ENCODE results near the gene PJVK. TPM values are rescaled to one million over a fixed set of nuclear protein-coding genes. Genes with fewer than 3 reads are reported as not detected.
"Not testable (repeated sequence)": the region's sequence is repeated elsewhere in the genome, so short reads cannot be mapped to it uniquely, and the experiment has no call there.

PJVK gene
- total RNA-seq, 2 experiments from 2014 or later = 3.2 to 4.6 TPM

GRCh38 chr2:178422097-178422496, 29.1 kb upstream of the PJVK start:
- no peak overlapping the region for H3K4me3 Mint-ChIP-seq
- no peaks in the 10 kb centered on the region for H3K27me3 Mint-ChIP-seq
- CTCF ChIA-PET = interaction anchor here (1.4 to 2.3 kb wide), 2 partner anchors 7 to 22 kb away, joined by 6 to 13 read pairs; no protein-coding TSS in a partner anchor
- H3K9me3 Mint-ChIP-seq = peaks cover 13% of the 10 kb centered on the region
- no peaks in the 10 kb centered on the region for H3K4me1 Mint-ChIP-seq (ENCODE audit: low read depth)
- peaks cover 43% of the 10 kb centered on the region for H3K36me3 Mint-ChIP-seq (ENCODE audit: low read depth)
- POLR2A ChIA-PET = no interaction called here
- TF ChIP-seq CTCF (IDR thresholded peaks at IDR 0.05) = no peak
- no peak overlapping the region for H3K27ac Mint-ChIP-seq
- intact Hi-C loops (cut with micrococcal nuclease) = no loop called here
- ATAC-seq = no peak
- no peak for DNase-seq

- intact Hi-C loops (cut with micrococcal nuclease); DNase-seq; H3K4me1 Mint-ChIP-seq (ENCODE audit: low read depth); H3K4me3 Mint-ChIP-seq; ATAC-seq; H3K27ac Mint-ChIP-seq; H3K27me3 Mint-ChIP-seq; POLR2A ChIA-PET: not testable (repeated sequence)
- CTCF ChIA-PET = interaction anchor here (1.4 to 2.3 kb wide), 2 partner anchors 9 to 20 kb away, joined by 6 to 13 read pairs; no protein-coding TSS in a partner anchor
- Mint-ChIP-seq H3K9me3 (peaks cover 13% of the 10 kb centered on the region), H3K36me3 (ENCODE audit: low read depth) (peaks cover 55% of the 10 kb centered on the region)
Observed at GRCh38 chr2:178423746-178424145, 27.4 kb upstream of the PJVK start.

GRCh38 chr2:178425255-178425827, 25.8 kb upstream of the PJVK start:
- POLR2A ChIA-PET = no interaction called here
- H3K36me3 Mint-ChIP-seq (ENCODE audit: low read depth) = peaks cover 67% of the 10 kb centered on the region

GRCh38 chr2:178426388-178426787, 24.8 kb upstream of the PJVK start:
- Mint-ChIP-seq H3K4me1 (ENCODE audit: low read depth) (no peaks in the 10 kb centered on the region), H3K4me3 (no peak overlapping the region), H3K9me3 (peaks cover 13% of the 10 kb centered on the region), H3K27me3 (no peaks in the 10 kb centered on the region), H3K27ac (no peak overlapping the region), H3K36me3 (ENCODE audit: low read depth) (peaks cover 66% of the 10 kb centered on the region)
- intact Hi-C loops (cut with micrococcal nuclease) = no loop called here
- no peak for TF ChIP-seq CTCF (IDR thresholded peaks at IDR 0.05)
- DNase-seq (no peak), ATAC-seq (no peak)
- ChIA-PET CTCF (interaction anchor here (1.3 kb wide), 1 partner anchor 12 kb away, joined by 4 read pairs; no protein-coding TSS in a partner anchor), POLR2A (no interaction called here)

More at GRCh38 chr2:178425255-178425827, 25.8 kb upstream of the PJVK start:
- DNase-seq (no peak), ATAC-seq (no peak)
- H3K4me3 Mint-ChIP-seq = no peak overlapping the region
- no peaks in the 10 kb centered on the region for H3K27me3 Mint-ChIP-seq
- no peaks in the 10 kb centered on the region for H3K4me1 Mint-ChIP-seq (ENCODE audit: low read depth)
- intact Hi-C loops (cut with micrococcal nuclease) = no loop called here
- peaks cover 13% of the 10 kb centered on the region for H3K9me3 Mint-ChIP-seq
- CTCF ChIA-PET = interaction anchor here (1.3 kb wide), 1 partner anchor 10 kb away, joined by 9 read pairs; no protein-coding TSS in a partner anchor
- no peak overlapping the region for H3K27ac Mint-ChIP-seq
- no peak for TF ChIP-seq CTCF (IDR thresholded peaks at IDR 0.05)

- no peak for ATAC-seq
- Mint-ChIP-seq H3K27ac (no peak overlapping the region), H3K4me1 (ENCODE audit: low read depth) (no peaks in the 10 kb centered on the region), H3K36me3 (ENCODE audit: low read depth) (peaks cover 66% of the 10 kb centered on the region), H3K4me3 (no peak overlapping the region), H3K9me3 (peaks cover 13% of the 10 kb centered on the region), H3K27me3 (no peaks in the 10 kb centered on the region)
- intact Hi-C loops (cut with micrococcal nuclease) = no loop called here
- no peak for DNase-seq
- TF ChIP-seq CTCF (IDR thresholded peaks at IDR 0.05) = no peak
- POLR2A ChIA-PET = no interaction called here
- CTCF ChIA-PET = interaction anchor here (1.3 kb wide), 1 partner anchor 13 kb away, joined by 4 read pairs; no protein-coding TSS in a partner anchor
Observed at GRCh38 chr2:178427458-178427857, 23.7 kb upstream of the PJVK start.

All from activated CD8-positive, alpha-beta T cell treated with anti-CD3 and anti-CD28 coated beads for 36 hours (primary cell).